ENCODE measurements around the gene FGD1.
"Not testable (repeated sequence)": the region's sequence is repeated elsewhere in the genome, so short reads cannot be mapped to it uniquely, and the experiment has no call there.

The FGD1 gene

GRCh38 chrX:54495814-54496516 is at the start of gene FGD1:
TSS of gene FGD1 (minus strand) at chrX:54496234. CDS start at chrX:54495432, 802 bp downstream.
- peak; percentile 60 for DNase-seq

GRCh38 chrX:54542239-54542638 is 46.2 kb upstream of the FGD1 start:
- DNase-seq: not testable (repeated sequence)

DNA sequence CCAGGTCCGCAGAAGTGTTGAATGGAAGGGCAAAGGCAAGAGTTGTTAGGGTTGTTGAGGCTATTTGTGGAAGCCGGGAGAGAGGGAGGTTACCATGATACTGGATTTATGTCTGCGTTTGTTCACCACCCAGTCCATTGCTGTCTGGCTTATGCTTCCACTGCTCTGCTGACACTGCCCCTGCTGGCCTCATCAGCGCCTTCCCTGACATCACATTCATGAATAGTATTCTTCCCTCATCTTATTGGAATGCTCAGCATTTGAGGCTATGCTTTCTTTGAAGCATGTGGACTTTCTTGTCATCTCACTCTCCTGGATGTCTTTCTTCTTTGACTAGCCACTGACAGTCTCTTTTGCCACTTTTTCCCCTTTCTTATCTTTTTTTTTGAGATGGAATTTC is 44.3 kb upstream of the FGD1 start:
- no peak for DNase-seq

DNA sequence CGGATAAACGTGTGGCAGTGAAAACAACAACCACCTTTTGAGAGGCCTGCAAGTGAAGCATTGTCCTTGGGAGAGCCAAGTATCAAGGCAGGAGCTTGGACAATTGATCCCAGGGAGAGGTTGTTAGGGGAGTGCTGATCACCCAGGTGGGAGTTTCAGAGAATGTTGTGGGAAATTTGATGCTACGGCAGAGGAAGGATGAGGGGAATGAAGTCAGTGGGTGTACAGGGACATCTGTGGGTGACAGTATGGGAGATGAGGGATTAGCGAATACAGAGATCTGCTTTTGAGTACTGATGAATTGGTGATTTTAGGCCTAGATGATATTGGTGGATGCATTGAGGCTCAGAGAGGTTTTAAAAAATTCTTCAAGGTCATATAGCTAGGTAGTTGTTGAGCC is 38.2 kb upstream of the FGD1 start:
- DNase-seq: no peak

DNA sequence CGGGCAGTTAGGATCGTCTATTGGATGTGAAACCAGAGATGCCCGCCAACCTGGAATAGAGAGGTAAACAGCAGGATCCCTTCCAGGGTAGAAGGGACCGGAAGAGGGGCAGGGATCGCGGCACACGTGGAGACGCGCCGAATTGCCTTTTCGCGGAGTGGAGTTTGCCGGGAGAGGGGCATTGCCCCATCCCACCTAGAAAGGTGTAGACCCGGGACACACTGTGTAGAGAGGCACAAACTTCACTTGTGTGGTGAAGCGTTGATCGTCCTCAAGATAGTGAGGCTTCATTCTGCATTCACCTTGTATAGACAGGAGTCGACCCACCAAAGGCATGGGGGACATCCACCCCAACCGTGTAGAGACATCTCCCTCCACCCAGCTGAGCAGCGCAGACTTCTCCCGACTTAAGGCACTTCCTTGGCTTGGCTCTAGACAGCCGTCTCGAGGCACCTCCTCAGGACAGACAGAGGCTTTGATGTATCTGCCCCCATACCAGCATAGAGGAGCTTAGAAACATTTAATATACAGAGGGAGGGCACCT is 34.4 kb upstream of the FGD1 start:
- DNase-seq: peak; percentile 6

DNA sequence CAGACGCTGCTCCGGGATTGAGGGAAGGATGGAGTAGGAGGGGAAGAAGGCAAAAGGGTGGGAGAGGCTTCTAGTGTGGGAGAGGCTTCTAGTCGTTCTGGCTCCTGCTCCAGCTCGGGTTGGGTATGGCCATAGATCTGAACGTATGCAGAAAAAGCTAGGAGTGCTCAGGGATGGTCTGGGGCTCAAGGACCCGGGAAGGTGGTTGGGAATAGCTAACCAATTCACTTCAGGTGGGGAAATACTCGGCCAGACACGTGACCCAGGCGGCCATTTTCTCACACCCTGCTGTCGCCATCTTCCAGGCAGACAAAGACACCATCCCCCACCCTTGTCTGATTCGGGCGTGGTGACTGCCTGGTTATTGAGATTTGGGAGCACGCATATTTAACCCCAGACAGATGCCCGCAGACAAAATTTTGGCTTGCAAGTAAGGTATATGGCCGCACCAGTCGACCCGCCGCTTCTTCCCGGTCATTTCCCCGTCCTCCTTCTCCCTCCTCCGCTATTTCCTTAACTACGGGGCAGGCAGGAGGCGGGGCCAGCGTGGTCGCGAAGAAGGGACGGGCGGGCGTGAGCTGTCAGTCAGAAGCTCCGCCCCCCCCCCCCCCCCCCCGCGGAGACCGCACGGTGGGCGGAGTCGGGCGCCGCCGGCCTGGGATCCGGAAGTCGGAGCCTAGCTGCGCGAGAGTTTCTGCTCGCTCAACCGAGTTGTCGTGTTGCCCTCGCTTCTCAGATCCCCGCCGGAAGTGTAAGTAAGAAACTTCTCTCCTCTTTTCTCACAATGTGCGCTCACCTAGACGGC is 33.7 kb upstream of the FGD1 start, which contains the start of gene GNL3L:
TSS of gene GNL3L (plus strand) at position 668 of the 805 bp plus-strand sequence. CDS start 2,348 bp downstream, outside the sequence.
- peak; percentile 79 for DNase-seq

GRCh38 chrX:54529151-54529550 is 33.1 kb upstream of the FGD1 start:
- DNase-seq: no peak

- DNase-seq: no peak
Measured at GRCh38 chrX:54509400-54509799, 13.4 kb upstream of the FGD1 start.

- DNase-seq: no peak
Measured at GRCh38 chrX:54496936-54497335, 902 bp upstream of the FGD1 start.

DNA sequence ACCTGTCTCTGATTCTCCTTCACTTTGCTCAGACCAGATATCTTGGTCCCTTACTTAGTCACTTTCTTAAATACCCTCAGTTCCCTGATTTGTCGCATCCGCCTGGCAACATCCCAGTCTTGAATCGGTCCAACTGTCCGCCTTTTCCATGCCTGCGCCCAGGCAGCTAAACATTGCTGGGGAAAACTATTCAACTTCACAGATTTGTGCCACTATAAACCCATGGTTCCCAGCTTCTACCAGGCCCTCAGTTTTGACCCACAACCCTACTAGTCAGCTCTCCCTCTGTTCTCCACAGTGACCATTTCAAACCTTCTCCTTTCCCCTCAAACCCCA is 451 bp upstream of the FGD1 start:
- no peak for DNase-seq

GRCh38 chrX:54494989-54495813 is 833 bp downstream of the FGD1 start:
- DNase-seq: no peak

- no peak for DNase-seq
Measured at GRCh38 chrX:54494166-54494988, 1.7 kb downstream of the FGD1 start.

DNA sequence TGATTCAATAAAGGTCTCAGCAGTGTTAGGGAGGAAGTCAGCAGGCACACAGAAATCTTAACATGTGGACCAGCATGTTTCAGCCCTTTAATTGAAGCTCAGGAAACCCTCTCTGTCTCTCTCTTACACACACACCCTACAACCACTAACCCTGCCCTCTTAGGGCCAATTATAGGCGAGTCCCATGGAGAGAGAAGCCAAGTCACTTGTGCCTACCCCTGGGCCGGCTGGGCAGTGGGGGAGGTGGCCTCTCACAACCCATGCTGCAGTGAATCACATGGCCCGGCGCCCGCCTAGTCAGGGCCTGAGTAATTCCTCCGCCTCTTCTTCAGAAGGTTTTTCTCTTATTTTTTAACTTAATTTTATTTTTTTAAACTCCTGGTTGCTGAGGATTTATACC is 3.7 kb downstream of the FGD1 start:
- no peak for DNase-seq

DNA sequence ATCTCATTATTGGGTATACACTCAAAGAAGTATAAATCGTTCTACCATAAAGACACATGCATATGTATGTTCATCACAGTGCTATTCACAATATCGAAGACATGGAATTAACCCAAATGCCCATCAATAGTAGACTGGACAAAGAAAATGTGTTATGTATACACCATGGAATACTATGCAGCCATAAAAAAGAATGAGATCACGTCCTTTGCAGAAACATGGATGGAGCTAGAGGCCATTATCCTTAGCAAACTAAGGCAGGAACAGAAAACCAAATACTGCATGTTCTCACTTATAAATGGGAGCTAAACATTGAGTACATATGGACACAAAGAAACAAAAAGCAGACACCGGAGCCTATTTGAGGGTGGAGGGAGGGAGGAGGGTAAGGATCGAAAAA is 6.2 kb downstream of the FGD1 start:
- not testable (repeated sequence) for DNase-seq

GRCh38 chrX:54484666-54485065 is 11.4 kb downstream of the FGD1 start:
- DNase-seq: no peak

DNA sequence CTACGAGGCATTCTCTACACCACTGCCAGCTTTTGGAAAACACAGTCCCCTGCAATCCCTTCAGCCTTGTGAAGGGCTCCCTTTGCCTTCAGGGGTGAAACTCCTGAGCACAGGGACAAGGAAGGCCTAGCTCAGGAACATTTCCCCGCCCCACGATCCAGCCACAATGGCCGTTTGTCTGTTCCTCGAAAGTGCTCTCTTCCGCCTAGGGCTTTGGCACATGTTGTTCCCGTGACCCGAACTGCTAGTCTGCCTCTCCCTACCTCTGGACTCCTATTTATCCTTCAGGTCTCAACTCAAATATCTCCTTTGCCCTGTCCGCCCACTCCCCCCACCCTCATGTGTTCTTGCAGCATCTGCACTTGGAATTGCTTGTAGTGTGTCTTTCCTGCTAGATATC is 12.1 kb downstream of the FGD1 start:
- no peak for DNase-seq

DNA sequence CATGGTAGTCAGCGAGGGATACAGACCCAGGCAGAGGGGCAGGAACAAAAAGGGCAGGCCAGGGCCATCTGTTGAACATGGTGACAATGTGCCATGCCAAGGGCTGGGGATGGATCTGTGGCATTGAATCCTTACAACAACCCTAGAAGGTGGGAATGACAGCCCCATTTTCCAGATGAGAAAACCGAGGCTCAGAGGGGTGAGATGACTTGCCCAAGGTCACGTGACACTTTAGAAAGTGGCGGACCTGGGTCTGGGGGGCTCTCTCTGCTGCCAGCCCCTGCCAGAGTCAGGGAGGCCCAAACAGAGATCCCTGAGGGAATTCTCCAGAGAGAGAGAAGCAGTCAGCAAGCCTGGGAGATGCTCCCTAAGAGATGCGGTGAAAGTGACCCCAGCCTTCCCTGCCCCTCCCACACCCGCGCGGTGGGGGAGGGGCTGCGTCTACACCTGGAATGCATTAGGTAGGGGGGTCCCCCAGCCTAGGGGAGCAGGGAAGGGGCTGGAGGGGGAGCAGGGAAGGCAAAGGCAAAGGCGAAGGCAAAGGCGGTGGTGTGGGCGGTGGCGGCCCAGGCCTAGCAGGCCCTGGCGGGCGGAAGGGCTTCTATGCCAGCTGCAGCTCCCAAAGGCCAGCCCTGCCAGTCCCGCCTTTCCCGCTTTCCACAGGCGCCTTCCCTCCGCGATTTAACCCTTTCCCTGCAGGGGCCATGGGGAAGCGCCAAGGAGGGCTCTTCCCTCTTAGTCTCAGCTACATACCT is 13.0 kb downstream of the FGD1 start:
- DNase-seq: no peak

DNA sequence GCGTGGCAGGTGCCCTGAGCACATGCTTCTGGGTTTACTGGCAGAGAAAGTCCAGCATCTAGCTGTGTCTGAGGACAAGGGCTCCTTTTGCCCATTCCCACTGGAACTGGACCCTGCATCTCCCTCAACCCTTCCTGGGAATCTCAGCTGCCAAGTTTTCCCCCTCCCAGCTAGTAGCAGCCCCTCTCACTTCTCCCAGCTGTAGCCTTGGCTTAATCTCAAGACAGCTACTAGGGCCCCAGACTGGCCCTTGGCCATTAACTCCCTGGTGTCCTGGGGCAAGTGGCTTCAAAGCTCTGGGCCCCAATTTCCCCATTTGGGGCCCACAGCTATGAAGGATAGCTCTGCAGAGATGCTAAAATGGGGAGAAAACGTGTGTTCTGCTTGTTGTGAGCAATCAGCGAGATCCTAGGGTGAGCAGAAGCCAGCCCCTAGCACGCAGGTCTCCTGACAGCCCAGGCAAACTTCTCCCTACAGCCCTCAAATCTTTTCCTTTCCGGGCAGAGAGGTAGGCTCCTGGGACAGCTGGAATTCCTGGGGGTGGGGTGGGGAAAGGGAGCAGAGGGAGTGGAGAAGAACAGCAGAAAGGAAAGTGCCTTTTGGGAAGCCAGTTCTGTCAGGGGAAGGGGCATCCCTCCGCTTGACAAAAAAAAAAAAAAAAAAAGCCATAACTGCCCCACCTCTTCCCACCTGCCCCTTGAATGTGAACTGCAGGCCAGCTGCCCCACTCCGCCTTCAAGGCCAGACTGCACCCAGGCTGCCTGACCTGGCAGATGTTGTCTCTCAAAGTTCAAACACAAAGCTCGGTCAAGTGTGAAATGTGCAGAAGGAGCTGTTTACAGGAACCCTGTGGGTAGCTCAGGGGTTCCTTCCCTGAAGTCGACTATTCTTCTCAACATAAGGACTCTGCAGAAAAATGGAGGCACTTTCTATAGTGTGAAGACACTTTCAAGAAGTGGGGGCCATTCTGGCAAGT is 16.6 kb downstream of the FGD1 start:
- DNase-seq: no peak

DNA sequence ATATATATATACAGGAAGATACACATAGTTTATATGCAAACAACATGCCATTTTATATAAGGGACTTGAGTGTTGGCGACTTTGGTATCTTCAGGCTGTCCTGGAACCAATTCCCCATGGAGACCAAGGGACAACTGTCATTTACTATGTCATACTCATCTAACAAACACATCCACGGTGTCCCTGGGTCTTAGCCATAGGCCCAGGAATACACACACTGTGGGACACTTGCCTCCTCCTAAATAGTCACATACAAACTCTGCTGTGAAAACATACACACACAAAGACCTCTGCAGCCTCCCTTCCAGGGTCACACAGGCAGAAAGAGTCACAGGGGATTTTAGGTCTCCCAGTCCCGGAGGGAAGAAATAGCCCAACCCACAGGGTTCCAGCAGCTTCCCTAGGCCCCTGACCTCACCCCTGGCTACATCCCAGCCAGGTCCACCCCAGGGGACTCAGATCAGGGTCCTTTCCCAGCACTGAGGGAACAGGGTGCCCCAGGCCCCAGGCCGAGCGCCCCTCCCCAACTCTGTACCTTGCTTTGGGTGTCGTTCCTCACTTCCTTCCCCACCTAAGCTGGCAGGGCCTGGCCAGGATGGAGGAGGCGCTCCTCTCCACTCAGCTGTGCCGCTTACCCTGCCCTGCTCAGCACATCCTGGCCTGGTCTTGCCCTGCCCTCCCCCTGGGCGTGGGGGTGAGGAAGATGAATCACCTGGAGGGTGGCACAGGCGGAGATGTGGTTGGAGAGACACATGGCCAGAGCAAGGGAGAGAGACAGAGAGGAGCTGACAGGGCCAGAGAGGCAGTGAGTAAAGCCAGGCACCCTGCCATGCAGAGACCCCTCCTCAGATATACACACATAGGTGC is 21.8 kb downstream of the FGD1 start:
- DNase-seq: no peak
